Measurements from ENCODE around the gene MGRN1. TPM values are rescaled to one million over a fixed set of nuclear protein-coding genes. Genes with fewer than 3 reads are reported as not detected.

Gene MGRN1
- total and polyA plus RNA-seq, 2 of the 13 experiments (the other 11 are each of a cell fraction or from before 2014, with no cell fraction given): 11.9 to 12.6 TPM

GRCh38 chr16:4689864-4690704, 65.5 kb downstream of the MGRN1 start:
- H3K36me3 ChIP-seq (replicated peaks in 1 of 2; ENCODE audit: control insufficient read depth in 1 of 2, insufficient read depth in 2 of 2, low read length in 2 of 2): peaks cover 13 to 17% of the 10 kb centered on the region in 2 experiments; a peak in 4 of 5 replicates
- TF ChIP-seq ZNF431 (CRISPR knock-in tag; IDR thresholded peaks at IDR 0.05; ENCODE audit: borderline replicate concordance, low read depth): no peak
- no peak for TF ChIP-seq BCL3 (CRISPR knock-in tag; IDR thresholded peaks at IDR 0.05)
- TF ChIP-seq POLR2AphosphoS5 (IDR thresholded peaks at IDR 0.05; ENCODE audit: low read depth, low read length): 0 out of 2 replicates have a peak, but pooled peaks have one; percentile 8
- TF ChIP-seq, protein P1, sequence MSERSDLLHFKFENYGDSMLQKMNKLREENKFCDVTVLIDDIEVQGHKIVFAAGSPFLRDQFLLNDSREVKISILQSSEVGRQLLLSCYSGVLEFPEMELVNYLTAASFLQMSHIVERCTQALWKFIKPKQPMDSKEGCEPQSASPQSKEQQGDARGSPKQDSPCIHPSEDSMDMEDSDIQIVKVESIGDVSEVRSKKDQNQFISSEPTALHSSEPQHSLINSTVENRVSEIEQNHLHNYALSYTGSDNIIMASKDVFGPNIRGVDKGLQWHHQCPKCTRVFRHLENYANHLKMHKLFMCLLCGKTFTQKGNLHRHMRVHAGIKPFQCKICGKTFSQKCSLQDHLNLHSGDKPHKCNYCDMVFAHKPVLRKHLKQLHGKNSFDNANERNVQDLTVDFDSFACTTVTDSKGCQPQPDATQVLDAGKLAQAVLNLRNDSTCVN (CRISPR knock-in tag; IDR thresholded peaks at IDR 0.05; ENCODE audit: borderline replicate concordance): no peak
- no peak for TF ChIP-seq ZNF788 (CRISPR knock-in tag; IDR thresholded peaks at IDR 0.05; ENCODE audit: borderline replicate concordance)
- TF ChIP-seq KAT8 (CRISPR knock-in tag; IDR thresholded peaks at IDR 0.05): no peak
- TF ChIP-seq RBFOX2 (IDR thresholded peaks at IDR 0.05; ENCODE audit: low read depth, low read length): 0 out of 2 replicates have a peak, but pooled peaks have one; percentile 19
- no peak for TF ChIP-seq TBX2 (CRISPR knock-in tag; IDR thresholded peaks at IDR 0.05; ENCODE audit: borderline replicate concordance)
- TF ChIP-seq ZNF296 (CRISPR knock-in tag; conservative IDR thresholded peaks at IDR 0.05): no peak
- no peak for TF ChIP-seq ZNF451 (CRISPR knock-in tag; IDR thresholded peaks at IDR 0.05)
- TF ChIP-seq MNT (IDR thresholded peaks at IDR 0.05): peak; percentile 74
- TF ChIP-seq MTF1 (CRISPR knock-in tag; IDR thresholded peaks at IDR 0.05): no peak
- TF ChIP-seq ZNF20 (CRISPR knock-in tag; IDR thresholded peaks at IDR 0.05): no peak
- no peak for TF ChIP-seq ZNF616 (CRISPR knock-in tag; IDR thresholded peaks at IDR 0.05; ENCODE audit: low read depth)
- TF ChIP-seq, protein P2, sequence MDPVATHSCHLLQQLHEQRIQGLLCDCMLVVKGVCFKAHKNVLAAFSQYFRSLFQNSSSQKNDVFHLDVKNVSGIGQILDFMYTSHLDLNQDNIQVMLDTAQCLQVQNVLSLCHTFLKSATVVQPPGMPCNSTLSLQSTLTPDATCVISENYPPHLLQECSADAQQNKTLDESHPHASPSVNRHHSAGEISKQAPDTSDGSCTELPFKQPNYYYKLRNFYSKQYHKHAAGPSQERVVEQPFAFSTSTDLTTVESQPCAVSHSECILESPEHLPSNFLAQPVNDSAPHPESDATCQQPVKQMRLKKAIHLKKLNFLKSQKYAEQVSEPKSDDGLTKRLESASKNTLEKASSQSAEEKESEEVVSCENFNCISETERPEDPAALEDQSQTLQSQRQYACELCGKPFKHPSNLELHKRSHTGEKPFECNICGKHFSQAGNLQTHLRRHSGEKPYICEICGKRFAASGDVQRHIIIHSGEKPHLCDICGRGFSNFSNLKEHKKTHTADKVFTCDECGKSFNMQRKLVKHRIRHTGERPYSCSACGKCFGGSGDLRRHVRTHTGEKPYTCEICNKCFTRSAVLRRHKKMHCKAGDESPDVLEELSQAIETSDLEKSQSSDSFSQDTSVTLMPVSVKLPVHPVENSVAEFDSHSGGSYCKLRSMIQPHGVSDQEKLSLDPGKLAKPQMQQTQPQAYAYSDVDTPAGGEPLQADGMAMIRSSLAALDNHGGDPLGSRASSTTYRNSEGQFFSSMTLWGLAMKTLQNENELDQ (CRISPR knock-in tag; IDR thresholded peaks at IDR 0.05; ENCODE audit: borderline replicate concordance): no peak
- TF ChIP-seq, protein P3, sequence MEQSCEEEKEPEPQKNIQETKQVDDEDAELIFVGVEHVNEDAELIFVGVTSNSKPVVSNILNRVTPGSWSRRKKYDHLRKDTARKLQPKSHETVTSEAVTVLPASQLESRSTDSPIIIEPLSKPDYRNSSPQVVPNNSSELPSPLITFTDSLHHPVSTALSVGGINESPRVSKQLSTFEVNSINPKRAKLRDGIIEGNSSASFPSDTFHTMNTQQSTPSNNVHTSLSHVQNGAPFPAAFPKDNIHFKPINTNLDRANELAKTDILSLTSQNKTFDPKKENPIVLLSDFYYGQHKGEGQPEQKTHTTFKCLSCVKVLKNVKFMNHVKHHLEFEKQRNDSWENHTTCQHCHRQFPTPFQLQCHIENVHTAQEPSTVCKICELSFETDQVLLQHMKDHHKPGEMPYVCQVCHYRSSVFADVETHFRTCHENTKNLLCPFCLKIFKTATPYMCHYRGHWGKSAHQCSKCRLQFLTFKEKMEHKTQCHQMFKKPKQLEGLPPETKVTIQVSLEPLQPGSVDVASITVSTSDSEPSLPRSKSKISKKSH (CRISPR knock-in tag; IDR thresholded peaks at IDR 0.05; ENCODE audit: borderline replicate concordance): no peak

More at GRCh38 chr16:4689864-4690704, 65.5 kb downstream of the MGRN1 start:
- POLR2A ChIA-PET: no interaction called here
- H3K4me3 ChIP-seq (replicated peaks in 1 of 3; ENCODE audit: insufficient read depth in 1 of 3, low read depth in 2 of 3, low read length in 3 of 3): no peak overlapping the region
- DNase-seq (ENCODE audit: low spot score): no peak
- ATAC-seq: no peak
- CTCF ChIA-PET (ENCODE audit: low intra/inter-chr PET ratio, low total read pairs): no interaction called here
- FAIRE-seq: no peak
- no peak overlapping the region for H2AFZ ChIP-seq (ENCODE audit: low read length)
- H4K20me1 ChIP-seq (ENCODE audit: insufficient read depth, low read length): no peaks in the 10 kb centered on the region
- H3K4me1 ChIP-seq (ENCODE audit: insufficient read depth, low read length): peaks cover 22% of the 10 kb centered on the region
- BruUV-seq (replicated peaks): no TSS peak
- intact Hi-C loops (cut with micrococcal nuclease; ENCODE audit: unreplicated experiment) (no loop called here), in situ Hi-C loops (cut with HindIII; ENCODE audit: extremely low pct_ligation_motif_present, low pct_unique_long_range_greater_than_20kb) (no loop called here)
- H3K9ac ChIP-seq (ENCODE audit: insufficient read depth, low read depth, low read length): no peak overlapping the region
- 94% methylated on average over 29 of the region's 31 CpGs for WGBS (ENCODE audit: low lambda C conversion rate)
- H3K27ac ChIP-seq (ENCODE audit: extremely low read length, insufficient read depth, low read length): no peak overlapping the region
- H3K4me2 ChIP-seq (ENCODE audit: low read depth, low read length): no peak overlapping the region
- H3K27me3 ChIP-seq (ENCODE audit: control insufficient read depth in 1 of 2, insufficient read depth in 2 of 2, low read length in 2 of 2): no peaks in the 10 kb centered on the region
- H3K79me2 ChIP-seq (ENCODE audit: insufficient read depth, low read length): peaks cover 3% of the 10 kb centered on the region
- no peaks in the 10 kb centered on the region for H3K9me3 ChIP-seq (ENCODE audit: low read length)

All from HepG2 (cell line).